GM12878 (cell line): ENCODE results near the gene SSH3. TPM values are rescaled to one million over a fixed set of nuclear protein-coding genes. Genes with fewer than 3 reads are reported as not detected.

Source experiments
- BMI1 ChIP-seq: fragments of 450-650 bp; IDR thresholded peaks from 2 replicates; pipeline ENCODE4 v1.6.1; 2016; ENCODE audit warnings: mild to moderate bottlenecking, moderate library complexity, borderline replicate concordance
- CBFB ChIP-seq: IDR thresholded peaks from 2 replicates; pipeline ENCODE4 v1.6.1; 2016; ENCODE audit warnings: antibody characterized with exemption, low read depth
- CEBPB ChIP-seq, 2 experiments: fragments of 150-350 bp in 1 of 2; IDR thresholded peaks; 2 replicates each; pipeline ENCODE4 v1.6.1; 2012 to 2014; ENCODE audit warnings: low read depth in 2 of 2, low read length in 2 of 2, borderline replicate concordance in 1 of 2, inconsistent platforms in 1 of 2
- CTCF ChIP-seq, 3 experiments: IDR thresholded peaks in 2 of 3; conservative IDR thresholded peaks in 1 of 3; 2 replicates each; pipeline ENCODE4 v1.5.1; 2011; ENCODE audit warnings: low read depth in 3 of 3, low read length in 3 of 3, mild to moderate bottlenecking in 3 of 3, control low read depth in 2 of 3, moderate library complexity in 2 of 3, inconsistent platforms in 1 of 3, mixed read lengths in 1 of 3; ENCODE audit not compliant: control insufficient read depth in 2 of 3, insufficient read depth in 1 of 3; ENCODE audit errors: extremely low read depth in 1 of 3
- FOXM1 ChIP-seq: IDR thresholded peaks from 2 replicates; pipeline ENCODE4 v1.6.1; 2012; ENCODE audit warnings: low read depth, mild to moderate bottlenecking, inconsistent platforms, low read length, moderate library complexity
- GATAD2B ChIP-seq: fragments of 450-650 bp; conservative IDR thresholded peaks from 2 replicates; pipeline ENCODE4 v1.6.1; 2017; ENCODE audit warnings: low read depth, mild to moderate bottlenecking, moderate library complexity
- HDGF ChIP-seq: fragments of 450-650 bp; IDR thresholded peaks from 2 replicates; pipeline ENCODE4 v1.6.1; 2016; ENCODE audit warnings: antibody characterized with exemption
- IKZF1 ChIP-seq: fragments of 450-650 bp; conservative IDR thresholded peaks from 2 replicates; pipeline ENCODE4 v1.6.1; 2017; ENCODE audit warnings: antibody characterized with exemption, mild to moderate bottlenecking
- JUND ChIP-seq: IDR thresholded peaks from 2 replicates; pipeline ENCODE4 v1.6.1; 2012; ENCODE audit warnings: low read depth, mild to moderate bottlenecking, low read length, improper control_type of control experiment, moderate library complexity
- MEF2B ChIP-seq: fragments of 450-650 bp; IDR thresholded peaks from 2 replicates; pipeline ENCODE4 v1.6.1; 2018; ENCODE audit warnings: mild to moderate bottlenecking, moderate library complexity; ENCODE audit not compliant: partially characterized antibody, poor library complexity, severe bottlenecking
- MLLT1 ChIP-seq: fragments of 450-650 bp; IDR thresholded peaks from 2 replicates; pipeline ENCODE4 v1.6.1; 2016; ENCODE audit warnings: mild to moderate bottlenecking
- MYC ChIP-seq: IDR thresholded peaks from 2 replicates; pipeline ENCODE4 v1.6.1; 2011; ENCODE audit warnings: mild to moderate bottlenecking, low read length, moderate library complexity, inconsistent platforms; ENCODE audit not compliant: insufficient read depth, insufficient replicate concordance, insufficient read length, severe bottlenecking
- PAX5 ChIP-seq: IDR thresholded peaks from 2 replicates; pipeline ENCODE4 v1.6.1; 2011; ENCODE audit warnings: low read depth, low read length, borderline replicate concordance
- POLR2AphosphoS2 ChIP-seq: IDR thresholded peaks from 2 replicates; pipeline ENCODE4 v1.6.1; 2011; ENCODE audit warnings: low read depth, mild to moderate bottlenecking, low read length, improper control_type of control experiment, moderate library complexity
- POU2F2 ChIP-seq: IDR thresholded peaks from 3 replicates; pipeline ENCODE4 v1.6.1; 2011; ENCODE audit warnings: low read depth, mild to moderate bottlenecking, low read length, borderline replicate concordance
- RBBP5 ChIP-seq: fragments of 200-600 bp; sonication (generic); conservative IDR thresholded peaks from 2 replicates; pipeline ENCODE4 v1.6.1; 2016
- SMC3 ChIP-seq: IDR thresholded peaks from 2 replicates; pipeline ENCODE4 v1.6.1; 2011; ENCODE audit warnings: low read length, improper control_type of control experiment, borderline replicate concordance
- SREBF1 ChIP-seq: IDR thresholded peaks from 2 replicates; pipeline ENCODE4 v1.6.1; 2012; ENCODE audit warnings: mild to moderate bottlenecking, low read length
- STAT1 ChIP-seq: fragments of 450-650 bp; conservative IDR thresholded peaks from 2 replicates; pipeline ENCODE4 v1.6.1; 2014; ENCODE audit warnings: antibody characterized with exemption, mild to moderate bottlenecking
- ZNF207 ChIP-seq: fragments of 450-650 bp; IDR thresholded peaks from 2 replicates; pipeline ENCODE4 v1.6.1; 2014; ENCODE audit warnings: antibody characterized with exemption, mild to moderate bottlenecking, borderline replicate concordance
- polyA plus RNA-seq, 11 experiments: library from polyadenylated mRNA; depleted of rRNA in 4 of 11; unstranded in 6 of 11; stranded (reverse) in 5 of 11; fragments of >200 nt; fragmentation: Nextera tagmentation in 4 of 11; fragmentation: Illumina TruSeq in 1 of 11; extraction: Ambion mirVana in 4 of 11; extraction: Trizol in 1 of 11; gene quantifications; 1 replicate in 1 of 11; 2 replicates in 10 of 11; pipeline versions ENCODE4 v1.2.1 to v1.2.3, GENCODE V29; 2011 to 2016; ENCODE audit warnings: inconsistent platforms in 2 of 11, missing spikeins in 2 of 11, low read depth in 1 of 11
- total RNA-seq, 4 experiments: library from RNA; depleted of rRNA in 3 of 4; stranded (reverse); fragments of >200 nt in 3 of 4; fragmentation: Illumina TruSeq in 1 of 4; extraction: Trizol in 1 of 4; gene quantifications; 2 replicates each; pipeline versions ENCODE4 v1.2.1 to v1.2.3, GENCODE V29; 2013 to 2021
- TF ChIP-seq, protein P1 (sequence below): fragments of 450-650 bp; IDR thresholded peaks from 2 replicates; pipeline ENCODE4 v1.6.1; 2017; ENCODE audit warnings: mild to moderate bottlenecking, moderate library complexity

Gene SSH3
- total and polyA plus RNA-seq, 10 of the 15 experiments (the other 5 are each of a cell fraction or from before 2014, with no cell fraction given), result 0.05 to 0.83 (median 0.28) TPM; not detected in 3

DNA sequence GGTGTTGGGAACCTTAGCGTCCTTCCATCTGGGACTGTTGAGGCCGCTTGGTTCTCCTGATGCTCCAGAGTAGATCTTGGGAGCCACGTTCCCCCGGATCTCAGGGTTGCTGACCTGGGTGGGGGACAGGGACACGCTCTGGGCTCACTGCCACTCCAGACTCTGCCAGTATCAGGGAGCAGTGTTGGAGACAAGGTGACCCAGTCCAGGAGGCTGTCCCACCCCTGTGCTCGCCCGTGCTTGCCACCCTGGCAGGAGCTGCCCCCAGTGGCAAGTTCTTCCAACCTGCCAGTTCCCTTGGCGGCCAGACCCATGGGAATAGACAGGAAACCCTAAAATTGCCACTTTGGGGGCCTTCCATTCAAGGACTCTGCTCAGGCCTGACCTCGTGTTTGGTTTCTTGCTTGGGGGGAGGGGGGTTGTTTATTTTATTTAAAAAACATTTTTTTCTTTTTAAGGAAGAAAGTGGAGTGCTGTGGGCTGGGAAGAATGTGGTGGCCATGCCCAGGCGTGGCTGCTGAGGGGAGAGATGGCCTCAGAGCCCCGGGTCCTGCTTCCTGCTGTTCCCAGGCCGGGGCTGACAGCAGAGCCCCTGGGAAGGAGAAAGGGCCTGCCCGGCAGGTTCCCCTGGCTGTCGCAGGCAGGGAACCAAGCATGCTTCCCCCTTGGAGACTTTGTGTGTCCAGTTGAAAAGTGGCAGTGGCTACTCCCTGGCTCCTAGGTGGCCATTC, 29.9 kb upstream of the SSH3 start (continued):
- TF ChIP-seq MYC, result no peak
- no peak for TF ChIP-seq PAX5
- TF ChIP-seq POLR2AphosphoS2, result no peak
- no peak for TF ChIP-seq SREBF1
- TF ChIP-seq RBBP5, result no peak
- TF ChIP-seq MLLT1, result no peak
- TF ChIP-seq ZNF207, result no peak
- peak; percentile 92 for TF ChIP-seq MEF2B
- TF ChIP-seq CTCF (IDR thresholded peaks at IDR 0.05 in 2 of 3, conservative IDR thresholded peaks at IDR 0.05 in 1 of 3; ENCODE audit: control insufficient read depth in 2 of 3, extremely low read depth in 1 of 3, insufficient read depth in 1 of 3, low read depth in 3 of 3, low read length in 3 of 3), result peak in 1 of 3 experiments; percentile 17; a peak in 1 of 6 replicates
- TF ChIP-seq, protein P1, sequence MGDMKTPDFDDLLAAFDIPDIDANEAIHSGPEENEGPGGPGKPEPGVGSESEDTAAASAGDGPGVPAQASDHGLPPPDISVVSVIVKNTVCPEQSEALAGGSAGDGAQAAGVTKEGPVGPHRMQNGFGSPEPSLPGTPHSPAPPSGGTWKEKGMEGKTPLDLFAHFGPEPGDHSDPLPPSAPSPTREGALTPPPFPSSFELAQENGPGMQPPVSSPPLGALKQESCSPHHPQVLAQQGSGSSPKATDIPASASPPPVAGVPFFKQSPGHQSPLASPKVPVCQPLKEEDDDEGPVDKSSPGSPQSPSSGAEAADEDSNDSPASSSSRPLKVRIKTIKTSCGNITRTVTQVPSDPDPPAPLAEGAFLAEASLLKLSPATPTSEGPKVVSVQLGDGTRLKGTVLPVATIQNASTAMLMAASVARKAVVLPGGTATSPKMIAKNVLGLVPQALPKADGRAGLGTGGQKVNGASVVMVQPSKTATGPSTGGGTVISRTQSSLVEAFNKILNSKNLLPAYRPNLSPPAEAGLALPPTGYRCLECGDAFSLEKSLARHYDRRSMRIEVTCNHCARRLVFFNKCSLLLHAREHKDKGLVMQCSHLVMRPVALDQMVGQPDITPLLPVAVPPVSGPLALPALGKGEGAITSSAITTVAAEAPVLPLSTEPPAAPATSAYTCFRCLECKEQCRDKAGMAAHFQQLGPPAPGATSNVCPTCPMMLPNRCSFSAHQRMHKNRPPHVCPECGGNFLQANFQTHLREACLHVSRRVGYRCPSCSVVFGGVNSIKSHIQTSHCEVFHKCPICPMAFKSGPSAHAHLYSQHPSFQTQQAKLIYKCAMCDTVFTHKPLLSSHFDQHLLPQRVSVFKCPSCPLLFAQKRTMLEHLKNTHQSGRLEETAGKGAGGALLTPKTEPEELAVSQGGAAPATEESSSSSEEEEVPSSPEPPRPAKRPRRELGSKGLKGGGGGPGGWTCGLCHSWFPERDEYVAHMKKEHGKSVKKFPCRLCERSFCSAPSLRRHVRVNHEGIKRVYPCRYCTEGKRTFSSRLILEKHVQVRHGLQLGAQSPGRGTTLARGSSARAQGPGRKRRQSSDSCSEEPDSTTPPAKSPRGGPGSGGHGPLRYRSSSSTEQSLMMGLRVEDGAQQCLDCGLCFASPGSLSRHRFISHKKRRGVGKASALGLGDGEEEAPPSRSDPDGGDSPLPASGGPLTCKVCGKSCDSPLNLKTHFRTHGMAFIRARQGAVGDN, result no peak
- no peak for TF ChIP-seq CBFB
- TF ChIP-seq STAT1, result no peak
- TF ChIP-seq SMC3, result no peak
- TF ChIP-seq CEBPB (IDR thresholded peaks at IDR 0.05; ENCODE audit: borderline replicate concordance in 1 of 2, low read depth in 2 of 2, low read length in 2 of 2), result no peak
- TF ChIP-seq BMI1, result no peak
- no peak for TF ChIP-seq FOXM1
- 0 out of 2 replicates have a peak, but pooled peaks have one; percentile 42 for TF ChIP-seq GATAD2B
- no peak for TF ChIP-seq JUND
- no peak for TF ChIP-seq HDGF
- peak; percentile 53; the same call in 1 of the 2 replicates for TF ChIP-seq IKZF1
- TF ChIP-seq POU2F2, result no peak
- TF ChIP-seq, all 136 proteins: peak for 5
